WTC11 (cell line): ENCODE data around the gene WNT5B. TPM values are rescaled to one million over a fixed set of nuclear protein-coding genes. Genes with fewer than 3 reads are reported as not detected.

ENCODE experiments used
- ATAC-seq: fragments of 200-7000 bp; cut with Tn5 transposase; 2 replicates; pipeline ENCODE4 v1.10.0; 2021; ENCODE audit warnings: mild to moderate bottlenecking, moderate library complexity
- CTCF ChIA-PET: fragments of 300-600 bp; sonication (Branson Sonifier 250); formaldehyde crosslinking; loops from one replicate; lab custom pipeline; 2021; ENCODE audit warnings: antibody characterized with exemption; lab: Charles Lee
- POLR2A ChIA-PET: fragments of 350-600 bp; sonication (Branson Sonifier 250); formaldehyde crosslinking; loops from one replicate; lab custom pipeline; 2021; ENCODE audit warnings: antibody characterized with exemption; lab: Charles Lee
- DNase-seq: peaks from one replicate; pipeline ENCODE4 v3.0.0; 2021; ENCODE audit warnings: low spot score
- H3K27ac Mint-ChIP-seq: 2 replicates; pipeline ENCODE4 v1.8.0; 2021; ENCODE audit warnings: mixed read lengths
- H3K27me3 Mint-ChIP-seq: 2 replicates; pipeline ENCODE4 v1.8.0; 2021; ENCODE audit warnings: low read depth, mild to moderate bottlenecking, moderate library complexity, mixed read lengths
- H3K36me3 Mint-ChIP-seq: 2 replicates; pipeline ENCODE4 v1.8.0; 2021; ENCODE audit warnings: mixed read lengths
- H3K4me1 Mint-ChIP-seq: 2 replicates; pipeline ENCODE4 v1.8.0; 2022; ENCODE audit warnings: mixed read lengths
- H3K4me3 Mint-ChIP-seq: 2 replicates; pipeline ENCODE4 v1.8.0; 2021; ENCODE audit warnings: mild to moderate bottlenecking, moderate library complexity, mixed read lengths
- H3K9me3 Mint-ChIP-seq: 2 replicates; pipeline ENCODE4 v1.8.0; 2021; ENCODE audit warnings: mixed read lengths
- ATF3 ChIP-seq: sonication (generic); formaldehyde crosslinking; conservative IDR thresholded peaks from 2 replicates; pipeline ENCODE4 v1.8.1; 2022; ENCODE audit warnings: mild to moderate bottlenecking, missing genetic modification reagents
- CREM ChIP-seq: sonication (generic); formaldehyde crosslinking; IDR thresholded peaks from 2 replicates; pipeline ENCODE4 v1.8.1; 2022; ENCODE audit warnings: mild to moderate bottlenecking, missing genetic modification reagents, moderate library complexity
- E2F1 ChIP-seq: sonication (generic); formaldehyde crosslinking; IDR thresholded peaks from 2 replicates; pipeline ENCODE4 v1.8.0; 2022; ENCODE audit warnings: mild to moderate bottlenecking, missing genetic modification reagents
- ELF4 ChIP-seq: sonication (generic); formaldehyde crosslinking; IDR thresholded peaks from 2 replicates; pipeline ENCODE4 v1.8.1; 2022; ENCODE audit warnings: low read depth, mild to moderate bottlenecking, moderate library complexity, missing genetic modification reagents
- ESRRA ChIP-seq: sonication (generic); formaldehyde crosslinking; IDR thresholded peaks from 2 replicates; pipeline ENCODE4 v1.8.1; 2022; ENCODE audit warnings: mild to moderate bottlenecking, missing genetic modification reagents, borderline replicate concordance
- ETV6 ChIP-seq: sonication (generic); formaldehyde crosslinking; IDR thresholded peaks from 2 replicates; pipeline ENCODE4 v1.8.1; 2022; ENCODE audit warnings: mild to moderate bottlenecking, missing genetic modification reagents
- FOXK1 ChIP-seq: sonication (generic); formaldehyde crosslinking; IDR thresholded peaks from 2 replicates; pipeline ENCODE4 v1.8.0; 2022; ENCODE audit warnings: mild to moderate bottlenecking, moderate library complexity, missing genetic modification reagents
- HMGA2 ChIP-seq: fragments of 250-450 bp; sonication (Bioruptor Pico); IDR thresholded peaks from 2 replicates; pipeline ENCODE4 v1.4.0; 2021; ENCODE audit warnings: mild to moderate bottlenecking, moderate library complexity
- IRF2 ChIP-seq: sonication (generic); formaldehyde crosslinking; IDR thresholded peaks from 2 replicates; pipeline ENCODE4 v1.8.0; 2022; ENCODE audit warnings: low read depth, missing genetic modification reagents, borderline replicate concordance
- JAZF1 ChIP-seq: fragments of 250-450 bp; sonication (Bioruptor Pico); IDR thresholded peaks from 2 replicates; pipeline ENCODE4 v1.9.0; 2021; ENCODE audit warnings: moderate library complexity, mild to moderate bottlenecking, inconsistent platforms
- NR1H2 ChIP-seq: sonication (generic); formaldehyde crosslinking; IDR thresholded peaks from 2 replicates; pipeline ENCODE4 v1.9.0; 2021; ENCODE audit warnings: mild to moderate bottlenecking, moderate library complexity, missing genetic modification reagents
- PRDM15 ChIP-seq: sonication (generic); formaldehyde crosslinking; IDR thresholded peaks from 2 replicates; pipeline ENCODE4 v1.8.0; 2022; ENCODE audit warnings: missing genetic modification reagents
- PRRX2 ChIP-seq: fragments of 250-450 bp; sonication (Bioruptor Pico); IDR thresholded peaks from 2 replicates; pipeline ENCODE4 v1.8.0; 2021; ENCODE audit warnings: mild to moderate bottlenecking
- RORB ChIP-seq: fragments of 250-450 bp; sonication (Bioruptor Pico); IDR thresholded peaks from 2 replicates; pipeline ENCODE4 v1.9.0; 2021; ENCODE audit warnings: mild to moderate bottlenecking
- SMAD3 ChIP-seq: sonication (generic); formaldehyde crosslinking; IDR thresholded peaks from 2 replicates; pipeline ENCODE4 v1.8.0; 2022; ENCODE audit warnings: missing genetic modification reagents, mild to moderate bottlenecking, borderline replicate concordance
- ZBTB43 ChIP-seq: sonication (generic); formaldehyde crosslinking; IDR thresholded peaks from 2 replicates; pipeline ENCODE4 v1.8.1; 2023; ENCODE audit warnings: mild to moderate bottlenecking, missing genetic modification reagents
- ZNF281 ChIP-seq: sonication (generic); formaldehyde crosslinking; IDR thresholded peaks from 2 replicates; pipeline ENCODE4 v1.8.0; 2023; ENCODE audit warnings: mild to moderate bottlenecking, missing genetic modification reagents
- ZNF512 ChIP-seq: sonication (generic); formaldehyde crosslinking; IDR thresholded peaks from 2 replicates; pipeline ENCODE4 v1.8.1; 2022; ENCODE audit warnings: missing genetic modification reagents, borderline replicate concordance
- total RNA-seq: library from RNA; stranded (reverse); gene quantifications from 3 replicates; pipeline ENCODE4 v1.2.3, GENCODE V29; 2021
- TF ChIP-seq, protein P1 (sequence below): fragments of 200-600 bp; IDR thresholded peaks from 2 replicates; pipeline ENCODE4 v1.8.0; 2022; ENCODE audit warnings: antibody characterized with exemption
- TF ChIP-seq, protein P2 (sequence below): sonication (generic); formaldehyde crosslinking; IDR thresholded peaks from 2 replicates; pipeline ENCODE4 v1.8.0; 2022; ENCODE audit warnings: mild to moderate bottlenecking, missing genetic modification reagents
- TF ChIP-seq, protein P3 (sequence below): sonication (generic); formaldehyde crosslinking; IDR thresholded peaks from 2 replicates; pipeline ENCODE4 v1.8.1; 2023; ENCODE audit warnings: mild to moderate bottlenecking, missing genetic modification reagents, moderate library complexity

The WNT5B gene
- total RNA-seq, 1 experiment from 2014 or later: 4.5 TPM

- no peak for TF ChIP-seq ESRRA (CRISPR knock-in tag)
Measured at GRCh38 chr12:1633459-1633858, 4.4 kb downstream of the WNT5B start (continued).

GRCh38 chr12:1634149-1634548, 5.1 kb downstream of the WNT5B start:
- H3K36me3 Mint-ChIP-seq: no peaks in the 10 kb centered on the region
- ChIA-PET POLR2A (interaction anchor here (0.5 to 1.2 kb wide), 4 partner anchors 9 to 109 kb away, joined by 3 to 5 read pairs (median 4); no protein-coding TSS in a partner anchor), CTCF (interaction anchor here (0.6 to 3.6 kb wide), 40 partner anchors 9 to 1445 kb away, joined by 3 to 69 read pairs (median 5); partner anchors contain the start of genes ADIPOR2 and FBXL14)
- no peak for ATAC-seq
- H3K27ac Mint-ChIP-seq: no peak overlapping the region
- H3K27me3 Mint-ChIP-seq: peaks cover 53% of the 10 kb centered on the region
- no peaks in the 10 kb centered on the region for H3K9me3 Mint-ChIP-seq
- H3K4me1 Mint-ChIP-seq: peaks cover 37% of the 10 kb centered on the region
- no peak for DNase-seq
- no peak overlapping the region for H3K4me3 Mint-ChIP-seq
- TF ChIP-seq SMAD3 (CRISPR knock-in tag) (no peak), JAZF1 (no peak), CREM (CRISPR knock-in tag) (no peak), ELF4 (CRISPR knock-in tag) (no peak), NR1H2 (no peak), ZNF281 (CRISPR knock-in tag) (no peak), E2F1 (CRISPR knock-in tag) (no peak), ZNF512 (CRISPR knock-in tag) (no peak), FOXK1 (CRISPR knock-in tag) (no peak), HMGA2 (CRISPR knock-in tag) (no peak), PRRX2 (CRISPR knock-in tag) (no peak), PRDM15 (CRISPR knock-in tag) (no peak), ATF3 (no peak), ETV6 (CRISPR knock-in tag) (no peak), IRF2 (no peak), RORB (no peak), ZBTB43 (CRISPR knock-in tag) (no peak)
- TF ChIP-seq, protein P1, sequence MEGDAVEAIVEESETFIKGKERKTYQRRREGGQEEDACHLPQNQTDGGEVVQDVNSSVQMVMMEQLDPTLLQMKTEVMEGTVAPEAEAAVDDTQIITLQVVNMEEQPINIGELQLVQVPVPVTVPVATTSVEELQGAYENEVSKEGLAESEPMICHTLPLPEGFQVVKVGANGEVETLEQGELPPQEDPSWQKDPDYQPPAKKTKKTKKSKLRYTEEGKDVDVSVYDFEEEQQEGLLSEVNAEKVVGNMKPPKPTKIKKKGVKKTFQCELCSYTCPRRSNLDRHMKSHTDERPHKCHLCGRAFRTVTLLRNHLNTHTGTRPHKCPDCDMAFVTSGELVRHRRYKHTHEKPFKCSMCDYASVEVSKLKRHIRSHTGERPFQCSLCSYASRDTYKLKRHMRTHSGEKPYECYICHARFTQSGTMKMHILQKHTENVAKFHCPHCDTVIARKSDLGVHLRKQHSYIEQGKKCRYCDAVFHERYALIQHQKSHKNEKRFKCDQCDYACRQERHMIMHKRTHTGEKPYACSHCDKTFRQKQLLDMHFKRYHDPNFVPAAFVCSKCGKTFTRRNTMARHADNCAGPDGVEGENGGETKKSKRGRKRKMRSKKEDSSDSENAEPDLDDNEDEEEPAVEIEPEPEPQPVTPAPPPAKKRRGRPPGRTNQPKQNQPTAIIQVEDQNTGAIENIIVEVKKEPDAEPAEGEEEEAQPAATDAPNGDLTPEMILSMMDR: no peak
- TF ChIP-seq, protein P2, sequence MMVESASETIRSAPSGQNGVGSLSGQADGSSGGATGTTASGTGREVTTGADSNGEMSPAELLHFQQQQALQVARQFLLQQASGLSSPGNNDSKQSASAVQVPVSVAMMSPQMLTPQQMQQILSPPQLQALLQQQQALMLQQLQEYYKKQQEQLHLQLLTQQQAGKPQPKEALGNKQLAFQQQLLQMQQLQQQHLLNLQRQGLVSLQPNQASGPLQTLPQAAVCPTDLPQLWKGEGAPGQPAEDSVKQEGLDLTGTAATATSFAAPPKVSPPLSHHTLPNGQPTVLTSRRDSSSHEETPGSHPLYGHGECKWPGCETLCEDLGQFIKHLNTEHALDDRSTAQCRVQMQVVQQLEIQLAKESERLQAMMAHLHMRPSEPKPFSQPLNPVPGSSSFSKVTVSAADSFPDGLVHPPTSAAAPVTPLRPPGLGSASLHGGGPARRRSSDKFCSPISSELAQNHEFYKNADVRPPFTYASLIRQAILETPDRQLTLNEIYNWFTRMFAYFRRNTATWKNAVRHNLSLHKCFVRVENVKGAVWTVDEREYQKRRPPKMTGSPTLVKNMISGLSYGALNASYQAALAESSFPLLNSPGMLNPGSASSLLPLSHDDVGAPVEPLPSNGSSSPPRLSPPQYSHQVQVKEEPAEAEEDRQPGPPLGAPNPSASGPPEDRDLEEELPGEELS: no peak
- TF ChIP-seq, protein P3, sequence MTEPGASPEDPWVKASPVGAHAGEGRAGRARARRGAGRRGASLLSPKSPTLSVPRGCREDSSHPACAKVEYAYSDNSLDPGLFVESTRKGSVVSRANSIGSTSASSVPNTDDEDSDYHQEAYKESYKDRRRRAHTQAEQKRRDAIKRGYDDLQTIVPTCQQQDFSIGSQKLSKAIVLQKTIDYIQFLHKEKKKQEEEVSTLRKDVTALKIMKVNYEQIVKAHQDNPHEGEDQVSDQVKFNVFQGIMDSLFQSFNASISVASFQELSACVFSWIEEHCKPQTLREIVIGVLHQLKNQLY: no peak
